ENCODE data around the gene PELO.

PELO gene

DNA sequence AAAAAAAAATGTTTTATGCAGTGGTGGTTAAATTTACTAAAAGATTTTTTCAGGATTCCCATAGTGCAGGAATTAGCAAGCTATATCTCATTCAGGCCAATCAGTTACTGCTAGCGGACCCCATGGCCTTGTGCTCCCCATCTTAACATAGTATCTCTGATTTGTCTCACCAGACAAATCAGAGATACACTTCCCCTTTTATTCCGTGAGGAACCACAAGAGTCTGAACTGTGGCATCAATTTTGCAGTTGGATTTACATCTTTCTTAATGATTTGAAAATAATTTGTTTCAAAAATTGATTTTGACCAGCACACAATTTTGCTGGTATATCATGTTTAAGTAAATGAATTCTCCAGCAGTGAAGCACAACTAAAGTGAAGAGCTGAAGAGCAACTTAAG, 17.9 kb downstream of the PELO start:
- TF ChIP-seq TCF4 (CRISPR knock-in tag; IDR thresholded peaks at IDR 0.05; ENCODE audit: borderline replicate concordance) (no peak), ZFP3 (CRISPR knock-in tag; IDR thresholded peaks at IDR 0.05) (no peak)
- ATAC-seq = no peak

DNA sequence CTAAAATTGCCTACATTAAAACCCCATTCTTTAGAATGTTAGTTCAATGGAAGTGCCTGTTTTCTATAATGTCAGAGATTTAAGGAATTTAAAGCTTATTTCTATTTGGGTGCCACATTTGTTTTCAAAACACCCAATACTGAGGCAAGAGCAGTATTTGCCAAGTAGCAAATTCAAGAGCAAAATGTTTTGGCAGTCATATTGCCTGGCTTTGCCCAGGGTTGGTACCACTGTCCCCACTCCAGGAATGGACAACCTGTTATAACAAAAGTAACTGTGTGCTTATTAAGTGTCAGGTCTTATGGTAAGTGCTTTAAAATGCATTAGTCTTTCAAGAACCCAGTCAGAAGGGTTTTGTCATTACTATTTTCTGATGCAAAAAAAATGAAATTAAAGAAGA, 19.3 kb downstream of the PELO start:
- no peak for ATAC-seq

DNA sequence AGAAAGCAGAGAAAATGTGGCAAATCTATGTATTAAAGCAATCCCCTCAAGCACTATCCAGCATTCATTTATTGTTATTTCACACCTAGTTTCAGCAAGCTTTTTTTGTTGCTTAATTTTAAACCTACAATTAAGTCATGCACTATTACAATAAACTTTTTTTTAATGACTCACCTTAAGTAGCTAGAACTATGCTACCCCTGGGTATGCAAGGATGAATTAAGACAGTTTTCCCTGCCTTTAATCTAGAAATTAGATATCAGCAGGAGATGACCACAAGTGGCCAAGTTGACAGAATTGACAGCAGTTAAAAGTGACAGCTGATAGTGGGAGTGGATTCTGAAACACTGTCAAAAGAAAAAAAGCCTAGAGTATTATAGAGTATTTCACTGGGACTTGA, 20.0 kb downstream of the PELO start:
- TF ChIP-seq, protein P1, sequence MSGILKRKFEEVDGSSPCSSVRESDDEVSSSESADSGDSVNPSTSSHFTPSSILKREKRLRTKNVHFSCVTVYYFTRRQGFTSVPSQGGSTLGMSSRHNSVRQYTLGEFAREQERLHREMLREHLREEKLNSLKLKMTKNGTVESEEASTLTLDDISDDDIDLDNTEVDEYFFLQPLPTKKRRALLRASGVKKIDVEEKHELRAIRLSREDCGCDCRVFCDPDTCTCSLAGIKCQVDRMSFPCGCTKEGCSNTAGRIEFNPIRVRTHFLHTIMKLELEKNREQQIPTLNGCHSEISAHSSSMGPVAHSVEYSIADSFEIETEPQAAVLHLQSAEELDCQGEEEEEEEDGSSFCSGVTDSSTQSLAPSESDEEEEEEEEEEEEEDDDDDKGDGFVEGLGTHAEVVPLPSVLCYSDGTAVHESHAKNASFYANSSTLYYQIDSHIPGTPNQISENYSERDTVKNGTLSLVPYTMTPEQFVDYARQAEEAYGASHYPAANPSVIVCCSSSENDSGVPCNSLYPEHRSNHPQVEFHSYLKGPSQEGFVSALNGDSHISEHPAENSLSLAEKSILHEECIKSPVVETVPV (CRISPR knock-in tag; IDR thresholded peaks at IDR 0.05) = no peak
- TF ChIP-seq, protein P2, sequence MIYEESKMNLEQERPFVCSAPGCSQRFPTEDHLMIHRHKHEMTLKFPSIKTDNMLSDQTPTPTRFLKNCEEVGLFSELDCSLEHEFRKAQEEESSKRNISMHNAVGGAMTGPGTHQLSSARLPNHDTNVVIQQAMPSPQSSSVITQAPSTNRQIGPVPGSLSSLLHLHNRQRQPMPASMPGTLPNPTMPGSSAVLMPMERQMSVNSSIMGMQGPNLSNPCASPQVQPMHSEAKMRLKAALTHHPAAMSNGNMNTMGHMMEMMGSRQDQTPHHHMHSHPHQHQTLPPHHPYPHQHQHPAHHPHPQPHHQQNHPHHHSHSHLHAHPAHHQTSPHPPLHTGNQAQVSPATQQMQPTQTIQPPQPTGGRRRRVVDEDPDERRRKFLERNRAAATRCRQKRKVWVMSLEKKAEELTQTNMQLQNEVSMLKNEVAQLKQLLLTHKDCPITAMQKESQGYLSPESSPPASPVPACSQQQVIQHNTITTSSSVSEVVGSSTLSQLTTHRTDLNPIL (CRISPR knock-in tag; IDR thresholded peaks at IDR 0.05; ENCODE audit: low read depth) = 0 out of 2 replicates have a peak, but pooled peaks have one; percentile 29
- 0 out of 2 replicates have a peak, but pooled peaks have one; percentile 47 for TF ChIP-seq GLIS3 (CRISPR knock-in tag; IDR thresholded peaks at IDR 0.05)
- TF ChIP-seq ZFP30 (CRISPR knock-in tag; IDR thresholded peaks at IDR 0.05) = no peak
- no peak for ATAC-seq

More for the DNA sequence above, 19.3 kb downstream of the PELO start:
- TF ChIP-seq, protein P3, sequence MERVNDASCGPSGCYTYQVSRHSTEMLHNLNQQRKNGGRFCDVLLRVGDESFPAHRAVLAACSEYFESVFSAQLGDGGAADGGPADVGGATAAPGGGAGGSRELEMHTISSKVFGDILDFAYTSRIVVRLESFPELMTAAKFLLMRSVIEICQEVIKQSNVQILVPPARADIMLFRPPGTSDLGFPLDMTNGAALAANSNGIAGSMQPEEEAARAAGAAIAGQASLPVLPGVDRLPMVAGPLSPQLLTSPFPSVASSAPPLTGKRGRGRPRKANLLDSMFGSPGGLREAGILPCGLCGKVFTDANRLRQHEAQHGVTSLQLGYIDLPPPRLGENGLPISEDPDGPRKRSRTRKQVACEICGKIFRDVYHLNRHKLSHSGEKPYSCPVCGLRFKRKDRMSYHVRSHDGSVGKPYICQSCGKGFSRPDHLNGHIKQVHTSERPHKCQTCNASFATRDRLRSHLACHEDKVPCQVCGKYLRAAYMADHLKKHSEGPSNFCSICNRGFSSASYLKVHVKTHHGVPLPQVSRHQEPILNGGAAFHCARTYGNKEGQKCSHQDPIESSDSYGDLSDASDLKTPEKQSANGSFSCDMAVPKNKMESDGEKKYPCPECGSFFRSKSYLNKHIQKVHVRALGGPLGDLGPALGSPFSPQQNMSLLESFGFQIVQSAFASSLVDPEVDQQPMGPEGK (CRISPR knock-in tag; IDR thresholded peaks at IDR 0.05; ENCODE audit: borderline replicate concordance) = no peak
- TF ChIP-seq, protein P4, sequence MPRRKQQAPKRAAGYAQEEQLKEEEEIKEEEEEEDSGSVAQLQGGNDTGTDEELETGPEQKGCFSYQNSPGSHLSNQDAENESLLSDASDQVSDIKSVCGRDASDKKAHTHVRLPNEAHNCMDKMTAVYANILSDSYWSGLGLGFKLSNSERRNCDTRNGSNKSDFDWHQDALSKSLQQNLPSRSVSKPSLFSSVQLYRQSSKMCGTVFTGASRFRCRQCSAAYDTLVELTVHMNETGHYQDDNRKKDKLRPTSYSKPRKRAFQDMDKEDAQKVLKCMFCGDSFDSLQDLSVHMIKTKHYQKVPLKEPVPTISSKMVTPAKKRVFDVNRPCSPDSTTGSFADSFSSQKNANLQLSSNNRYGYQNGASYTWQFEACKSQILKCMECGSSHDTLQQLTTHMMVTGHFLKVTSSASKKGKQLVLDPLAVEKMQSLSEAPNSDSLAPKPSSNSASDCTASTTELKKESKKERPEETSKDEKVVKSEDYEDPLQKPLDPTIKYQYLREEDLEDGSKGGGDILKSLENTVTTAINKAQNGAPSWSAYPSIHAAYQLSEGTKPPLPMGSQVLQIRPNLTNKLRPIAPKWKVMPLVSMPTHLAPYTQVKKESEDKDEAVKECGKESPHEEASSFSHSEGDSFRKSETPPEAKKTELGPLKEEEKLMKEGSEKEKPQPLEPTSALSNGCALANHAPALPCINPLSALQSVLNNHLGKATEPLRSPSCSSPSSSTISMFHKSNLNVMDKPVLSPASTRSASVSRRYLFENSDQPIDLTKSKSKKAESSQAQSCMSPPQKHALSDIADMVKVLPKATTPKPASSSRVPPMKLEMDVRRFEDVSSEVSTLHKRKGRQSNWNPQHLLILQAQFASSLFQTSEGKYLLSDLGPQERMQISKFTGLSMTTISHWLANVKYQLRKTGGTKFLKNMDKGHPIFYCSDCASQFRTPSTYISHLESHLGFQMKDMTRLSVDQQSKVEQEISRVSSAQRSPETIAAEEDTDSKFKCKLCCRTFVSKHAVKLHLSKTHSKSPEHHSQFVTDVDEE (CRISPR knock-in tag; IDR thresholded peaks at IDR 0.05) = no peak
- no peak for TF ChIP-seq ARNTL (CRISPR knock-in tag; IDR thresholded peaks at IDR 0.05; ENCODE audit: borderline replicate concordance, low read depth)
- TF ChIP-seq ZFP3 (CRISPR knock-in tag; IDR thresholded peaks at IDR 0.05) = no peak
- TF ChIP-seq, protein P1 (CRISPR knock-in tag; IDR thresholded peaks at IDR 0.05) = no peak
- no peak for TF ChIP-seq ZFP30 (CRISPR knock-in tag; IDR thresholded peaks at IDR 0.05)
- no peak for TF ChIP-seq ZC3H10 (CRISPR knock-in tag; IDR thresholded peaks at IDR 0.05)
- TF ChIP-seq BACH2 (CRISPR knock-in tag; IDR thresholded peaks at IDR 0.05; ENCODE audit: borderline replicate concordance) = no peak
- TF ChIP-seq SNAI2 (CRISPR knock-in tag; IDR thresholded peaks at IDR 0.05) = no peak
- no peak for TF ChIP-seq ZNF70 (CRISPR knock-in tag; IDR thresholded peaks at IDR 0.05)
- TF ChIP-seq, protein P2 (CRISPR knock-in tag; IDR thresholded peaks at IDR 0.05; ENCODE audit: low read depth) = no peak
- no peak for TF ChIP-seq TOX (CRISPR knock-in tag; IDR thresholded peaks at IDR 0.05; ENCODE audit: borderline replicate concordance)
- TF ChIP-seq GLIS3 (CRISPR knock-in tag; IDR thresholded peaks at IDR 0.05) = no peak
- no peak for TF ChIP-seq PPARA (CRISPR knock-in tag; IDR thresholded peaks at IDR 0.05; ENCODE audit: borderline replicate concordance)
- no peak for TF ChIP-seq RARB (CRISPR knock-in tag; IDR thresholded peaks at IDR 0.05)
- TF ChIP-seq OSR1 (CRISPR knock-in tag; IDR thresholded peaks at IDR 0.05) = no peak
- TF ChIP-seq ZNF565 (CRISPR knock-in tag; conservative IDR thresholded peaks at IDR 0.05; ENCODE audit: low read depth) = no peak
- TF ChIP-seq, protein P5, sequence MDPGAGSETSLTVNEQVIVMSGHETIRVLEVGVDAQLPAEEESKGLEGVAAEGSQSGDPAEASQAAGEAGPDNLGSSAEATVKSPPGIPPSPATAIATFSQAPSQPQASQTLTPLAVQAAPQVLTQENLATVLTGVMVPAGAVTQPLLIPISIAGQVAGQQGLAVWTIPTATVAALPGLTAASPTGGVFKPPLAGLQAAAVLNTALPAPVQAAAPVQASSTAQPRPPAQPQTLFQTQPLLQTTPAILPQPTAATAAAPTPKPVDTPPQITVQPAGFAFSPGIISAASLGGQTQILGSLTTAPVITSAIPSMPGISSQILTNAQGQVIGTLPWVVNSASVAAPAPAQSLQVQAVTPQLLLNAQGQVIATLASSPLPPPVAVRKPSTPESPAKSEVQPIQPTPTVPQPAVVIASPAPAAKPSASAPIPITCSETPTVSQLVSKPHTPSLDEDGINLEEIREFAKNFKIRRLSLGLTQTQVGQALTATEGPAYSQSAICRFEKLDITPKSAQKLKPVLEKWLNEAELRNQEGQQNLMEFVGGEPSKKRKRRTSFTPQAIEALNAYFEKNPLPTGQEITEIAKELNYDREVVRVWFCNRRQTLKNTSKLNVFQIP (CRISPR knock-in tag; IDR thresholded peaks at IDR 0.05; ENCODE audit: borderline replicate concordance, low read depth) = no peak
- no peak for TF ChIP-seq CSDC2 (CRISPR knock-in tag; IDR thresholded peaks at IDR 0.05)
- TF ChIP-seq ESRRG (CRISPR knock-in tag; IDR thresholded peaks at IDR 0.05) = no peak
